Heart left ventricle (tissue), 16 donors: ENCODE measurements around the gene WTIP. TPM values are rescaled to one million over a fixed set of nuclear protein-coding genes. Genes with fewer than 3 reads are reported as not detected.
A peak's percentile ranks its signal among the peaks of the same experiment; 100 is the strongest.

ENCODE experiments used
- ATAC-seq, 4 donors: fragments of 200-7000 bp; cut with Tn5 transposase; one replicate each; pipeline ENCODE4 v1.9.1; 2020 to 2022; ENCODE audit warnings: moderate library complexity in 4 of 4, mild to moderate bottlenecking in 3 of 4, moderate number of reproducible peaks in 1 of 4
- DNase-seq, 5 donors: peaks; one replicate each; pipeline ENCODE4 v3.0.0-alpha.2; 2020
- H3K27ac ChIP-seq, 12 donors: fragments of 200-600 bp; sonication (generic) in 4 of 12; one replicate each; pipeline versions ENCODE4 v1.5.0 to v1.8.0; 2016 to 2022; ENCODE audit warnings: mild to moderate bottlenecking in 2 of 12
- H3K27me3 ChIP-seq, 9 donors: fragments of 200-600 bp; sonication (generic) in 2 of 9; one replicate each; pipeline versions ENCODE4 v1.5.1 to v1.8.0; 2016 to 2022; ENCODE audit warnings: mild to moderate bottlenecking in 3 of 9
- H3K36me3 ChIP-seq, 9 donors: fragments of 200-600 bp; sonication (generic) in 2 of 9; one replicate each; pipeline versions ENCODE4 v1.5.0 to v1.8.0; 2018 to 2022; ENCODE audit warnings: mild to moderate bottlenecking in 2 of 9
- H3K4me1 ChIP-seq, 12 donors: fragments of 200-600 bp; sonication (generic) in 4 of 12; one replicate each; pipeline versions ENCODE4 v1.5.0 to v1.8.0; 2016 to 2022; ENCODE audit warnings: mild to moderate bottlenecking in 3 of 12
- H3K4me3 ChIP-seq, 12 donors: fragments of 200-600 bp; sonication (generic) in 4 of 12; one replicate each; pipeline versions ENCODE4 v1.5.0 to v1.8.0; 2017 to 2022; ENCODE audit warnings: mild to moderate bottlenecking in 9 of 12, moderate library complexity in 4 of 12
- H3K9me3 ChIP-seq, 12 donors: fragments of 200-600 bp; sonication (generic) in 4 of 12; one replicate each; pipeline versions ENCODE4 v1.5.0 to v1.8.0; 2016 to 2022; ENCODE audit warnings: mild to moderate bottlenecking in 1 of 12
- CTCF ChIP-seq, 12 donors: fragments of 200-600 bp; sonication (generic) in 4 of 12; IDR thresholded peaks; one replicate each; pipeline versions ENCODE4 v1.5.0 to v1.8.0; 2018 to 2022; ENCODE audit warnings: antibody characterized with exemption in 12 of 12, mild to moderate bottlenecking in 5 of 12
- POLR2A ChIP-seq, 2 donors: fragments of 450-650 bp; IDR thresholded peaks; one replicate each; pipeline ENCODE4 v1.6.1; 2017; ENCODE audit warnings: antibody characterized with exemption in 2 of 2, mild to moderate bottlenecking in 2 of 2, moderate library complexity in 2 of 2
- WGBS, 4 donors: extraction: QIAGEN DNeasy Blood & Tissue Kit in 2 of 4; methylation state at CpG; one replicate each; pipeline versions ENCODE4 v1.1.5 to v1.1.7; 2013 to 2018; 5-methylcytosine and 5-hydroxymethylcytosine counted together
- intact Hi-C, 10 donors: fragments of 100-400 bp; cut with DNase I; formaldehyde crosslinking; loops; one replicate each; pipeline versions ENCODE4 v1.11.1 to v1.14.2; 2022
- polyA plus RNA-seq, 2 donors: library from polyadenylated mRNA; stranded (reverse); fragments of 200-250 nt; gene quantifications; one replicate each; pipeline ENCODE4 v1.2.3, GENCODE V29; 2013
- total RNA-seq, 9 donors: library from RNA; depleted of rRNA in 2 of 9; stranded (reverse); fragments of >200 nt in 2 of 9; fragmentation: NEBNext Ultra II Directional in 3 of 9; extraction: Animal tissue kit (Norgen Biotek cat#: 25700) in 3 of 9; gene quantifications; one replicate each; pipeline versions ENCODE4 v1.1.0 to v1.2.4, GENCODE V29; 2016 to 2023
- donor health status: ischemic (EF 13 %, LVEDD 7.1; RV severe dilation, severe dysfunction).
- donor health status: healthy with polysubstance abuse.
- donor health status: DM: no; HTN: yes; CAD: no.
- donor health status: DM: no; HTN: no; CAD: no.
- donor health status: ischemic (EF 25% LVEDD 6.9; RV normal size, moderate dysfunction).
- donor health status: ischemic (EF 25% LVEDD 5.7; RV mildly dilated, moderate dysfunction).
- donor health status: healthy.
- donor health status: DM: yes; HTN: yes; CAD: no.
- donor health status: ischemic (EF 35%, LVEDD 5.7; RV mildly dilated, moderate dysfunction).
- donor health status: nonischemic (EF 11% LVEDD 7.7; RV severe dilation, severe dysfunction).
- donor health status: DM: yes; HTN: yes; CAD: no.
- donor health status: PGD.
- donor health status: ischemic (EF 29% LVEDD 5.4; RV normal size, mild dysfunction).
- donor health status: nonischemic (EF 23%, LVEDD 6.1; RV moderate dilation, normal function).

Gene WTIP
- total and polyA plus RNA-seq, 11 donors, result 6.6 to 33.3 (median 19.6) TPM

- Histone ChIP-seq H3K27ac (no peak overlapping the region), H3K36me3 (peaks cover 3 to 72% (median 63%) of the 10 kb centered on the region in 9 donors), H3K9me3 (no peaks in the 10 kb centered on the region), H3K27me3 (peaks cover 0 to 5% (median 0%) of the 10 kb centered on the region in 9 donors), H3K4me1 (peaks cover 0 to 12% (median 6%) of the 10 kb centered on the region in 12 donors), H3K4me3 (no peak overlapping the region)
- no peak for TF ChIP-seq CTCF (IDR thresholded peaks at IDR 0.05)
- TF ChIP-seq POLR2A (IDR thresholded peaks at IDR 0.05), result no peak
- intact Hi-C loops, result no loop called here
- DNase-seq (no peak), ATAC-seq (no peak)
- 93 to 96% (median 94%) methylated on average over 13 to 15 of the region's 15 CpGs for WGBS, 4 donors
These were observed 15.7 kb downstream of the WTIP start for GRCh38 chr19:34497112-34497805.

DNA sequence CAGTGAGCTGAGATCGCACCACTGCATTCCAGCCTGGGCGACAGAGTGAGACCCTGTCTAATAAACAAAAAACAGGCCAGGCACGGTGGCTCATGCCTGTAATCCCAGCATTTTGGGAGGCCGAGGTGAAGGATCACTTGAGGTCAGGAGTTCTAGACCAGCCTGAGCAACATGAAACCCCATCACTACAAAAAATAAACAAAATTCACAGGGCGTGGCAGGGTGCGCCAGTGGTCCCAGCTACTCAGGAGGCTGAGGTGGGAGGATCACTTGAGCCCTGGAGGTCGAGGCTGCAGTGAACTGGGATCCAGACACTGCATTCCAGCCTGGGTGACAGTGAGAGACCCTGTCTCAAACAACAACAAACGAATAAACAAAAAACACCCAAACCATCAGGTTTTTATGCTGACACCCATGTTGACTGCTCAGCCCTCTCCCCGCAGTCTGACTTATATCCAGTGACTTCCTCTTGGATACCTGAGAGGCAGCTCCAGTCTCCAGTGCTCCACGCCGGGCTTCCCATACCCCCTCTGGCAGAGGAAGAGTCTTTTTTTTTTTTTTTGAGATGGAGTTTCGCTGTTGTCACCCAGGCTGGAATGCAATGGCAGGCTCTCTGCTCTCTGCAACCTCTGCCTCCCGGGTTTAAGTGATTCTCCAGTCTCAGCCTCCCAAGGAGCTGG is 17.7 kb downstream of the WTIP start:
- H3K9me3 ChIP-seq, result no peaks in the 10 kb centered on the region
- H3K36me3 ChIP-seq, result peaks cover 0 to 51% (median 45%) of the 10 kb centered on the region in 9 donors
- H3K4me1 ChIP-seq, result peaks cover 0 to 21% (median 9%) of the 10 kb centered on the region in 12 donors
- H3K27me3 ChIP-seq, result peaks cover 0 to 5% (median 0%) of the 10 kb centered on the region in 9 donors
- TF ChIP-seq CTCF (IDR thresholded peaks at IDR 0.05) (no peak), POLR2A (IDR thresholded peaks at IDR 0.05) (no peak)
- no peak for DNase-seq
- H3K27ac ChIP-seq, result no peak overlapping the region
- intact Hi-C loops, result no loop called here
- no peak overlapping the region for H3K4me3 ChIP-seq
- 87 to 92% (median 88%) methylated on average over 13 of the region's 13 CpGs for WGBS, 4 donors
- no peak for ATAC-seq

DNA sequence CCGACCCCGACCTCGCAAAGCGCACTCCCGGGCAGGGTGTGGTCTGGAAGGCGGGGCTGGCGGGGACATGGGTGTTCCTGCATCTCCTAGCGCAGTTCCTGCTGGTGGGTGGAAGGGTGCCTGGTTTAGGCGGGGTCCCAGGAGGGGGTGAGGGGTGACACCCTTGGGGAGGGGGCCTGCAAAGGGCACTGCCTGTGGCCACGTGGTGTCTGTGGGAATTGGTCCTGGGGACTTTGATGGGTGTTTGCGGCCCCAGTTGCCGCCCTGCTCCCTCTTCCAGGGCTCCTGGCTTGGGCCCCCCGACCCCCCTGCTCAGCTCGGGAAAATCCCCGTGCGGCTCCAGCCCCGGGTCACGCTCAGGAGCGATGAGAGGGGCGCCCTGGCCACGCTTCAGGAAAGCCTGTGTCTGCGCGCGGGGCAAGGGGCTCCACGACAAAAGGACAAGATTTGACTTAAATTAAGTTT is 19.1 kb downstream of the WTIP start:
- TF ChIP-seq CTCF (IDR thresholded peaks at IDR 0.05) (no peak), POLR2A (IDR thresholded peaks at IDR 0.05) (no peak)
- 72 to 85% (median 78%) methylated on average over 22 to 25 of the region's 25 CpGs for WGBS, 4 donors
- DNase-seq, result peak in 1 of 5 donors; percentile 19
- Histone ChIP-seq H3K9me3 (no peaks in the 10 kb centered on the region), H3K27me3 (peaks cover 0 to 5% (median 0%) of the 10 kb centered on the region in 9 donors), H3K36me3 (peaks cover 0 to 37% (median 31%) of the 10 kb centered on the region in 9 donors), H3K4me3 (no peak overlapping the region), H3K4me1 (peaks cover 0 to 33% (median 9%) of the 10 kb centered on the region in 12 donors), H3K27ac (peak overlapping the region in 2 of 12 donors; percentile 18 to 20)
- intact Hi-C loops, result loop anchor here in 8 of 10 donors (2.0 to 10.0 kb wide), 5 partner anchors 73 to 214 kb away; partner anchors contain the start of gene UBA2 (in 1 of the 8)
- ATAC-seq, result no peak
